Progenitor cell of endocrine pancreas (in vitro differentiated cells): ENCODE results near the gene GMCL1. TPM values are rescaled to one million over a fixed set of nuclear protein-coding genes. Genes with fewer than 3 reads are reported as not detected.

Experiments
- DNase-seq: peaks from one replicate; pipeline ENCODE4 v3.0.0; 2021; ENCODE audit warnings: low spot score; ENCODE audit not compliant: unreplicated experiment
- H3K27ac Mint-ChIP-seq: 2 replicates; pipeline ENCODE4 v1.8.0; 2021; ENCODE audit warnings: mild to moderate bottlenecking, moderate library complexity, mixed read lengths
- H3K27me3 Mint-ChIP-seq: 2 replicates; pipeline ENCODE4 v1.8.0; 2021; ENCODE audit warnings: mixed read lengths
- H3K36me3 Mint-ChIP-seq: 2 replicates; pipeline ENCODE4 v1.8.0; 2022; ENCODE audit warnings: mixed read lengths; ENCODE audit not compliant: insufficient read depth
- H3K4me1 Mint-ChIP-seq: 2 replicates; pipeline ENCODE4 v1.8.0; 2021; ENCODE audit warnings: low read depth, mixed read lengths
- H3K4me3 Mint-ChIP-seq: 2 replicates; pipeline ENCODE4 v1.8.0; 2021; ENCODE audit warnings: low read depth, mild to moderate bottlenecking, moderate library complexity, mixed read lengths
- H3K9me3 Mint-ChIP-seq: 2 replicates; pipeline ENCODE4 v1.8.0; 2021; ENCODE audit warnings: low read depth, mixed read lengths
- total RNA-seq: library from RNA; stranded (reverse); gene quantifications from 2 replicates; pipeline ENCODE4 v1.2.1, GENCODE V29; 2021
- TF ChIP-seq, protein P1 (sequence below): fragments of 200-600 bp; sonication (generic); IDR thresholded peaks from one replicate; pipeline ENCODE4 v1.5.0; 2021; ENCODE audit warnings: antibody characterized with exemption, mild to moderate bottlenecking; ENCODE audit not compliant: unreplicated experiment

The GMCL1 gene
- total RNA-seq, 1 donor from 2014 or later = 33.1 TPM

DNA sequence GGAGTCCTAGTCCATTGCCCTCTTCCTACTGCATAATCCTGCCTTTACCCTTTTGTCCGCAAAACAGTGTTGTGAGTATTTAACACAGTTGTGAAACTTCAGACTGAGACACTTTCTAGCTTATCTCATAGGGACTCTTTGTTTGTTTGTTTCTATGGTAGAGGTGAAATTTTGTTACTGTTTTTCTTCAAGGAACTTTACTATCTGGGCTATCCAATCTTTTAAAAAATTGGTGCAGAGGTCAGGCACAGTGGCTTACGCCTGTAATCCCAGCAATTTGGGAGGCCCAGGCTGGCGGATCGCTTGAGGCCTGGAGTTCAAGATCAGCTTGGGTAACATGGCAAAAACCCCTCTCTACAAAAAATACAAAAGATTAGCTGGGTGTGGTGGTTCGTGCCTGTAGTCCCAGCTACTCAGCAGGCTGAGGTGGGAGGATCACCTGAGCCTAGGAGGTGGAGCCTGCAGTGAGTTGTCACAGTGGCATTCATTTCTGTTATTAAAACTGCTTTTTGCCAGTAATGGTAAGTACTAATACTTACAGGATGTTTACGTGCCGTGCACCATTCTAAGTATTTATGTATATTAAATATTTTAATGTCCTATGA, 18.8 kb downstream of the GMCL1 start:
- Mint-ChIP-seq H3K27me3 (no peaks in the 10 kb centered on the region), H3K4me1 (no peaks in the 10 kb centered on the region), H3K4me3 (no peak overlapping the region), H3K36me3 (peaks cover 21% of the 10 kb centered on the region), H3K9me3 (no peaks in the 10 kb centered on the region), H3K27ac (peak overlapping the region; percentile 79)
- TF ChIP-seq, protein P1, sequence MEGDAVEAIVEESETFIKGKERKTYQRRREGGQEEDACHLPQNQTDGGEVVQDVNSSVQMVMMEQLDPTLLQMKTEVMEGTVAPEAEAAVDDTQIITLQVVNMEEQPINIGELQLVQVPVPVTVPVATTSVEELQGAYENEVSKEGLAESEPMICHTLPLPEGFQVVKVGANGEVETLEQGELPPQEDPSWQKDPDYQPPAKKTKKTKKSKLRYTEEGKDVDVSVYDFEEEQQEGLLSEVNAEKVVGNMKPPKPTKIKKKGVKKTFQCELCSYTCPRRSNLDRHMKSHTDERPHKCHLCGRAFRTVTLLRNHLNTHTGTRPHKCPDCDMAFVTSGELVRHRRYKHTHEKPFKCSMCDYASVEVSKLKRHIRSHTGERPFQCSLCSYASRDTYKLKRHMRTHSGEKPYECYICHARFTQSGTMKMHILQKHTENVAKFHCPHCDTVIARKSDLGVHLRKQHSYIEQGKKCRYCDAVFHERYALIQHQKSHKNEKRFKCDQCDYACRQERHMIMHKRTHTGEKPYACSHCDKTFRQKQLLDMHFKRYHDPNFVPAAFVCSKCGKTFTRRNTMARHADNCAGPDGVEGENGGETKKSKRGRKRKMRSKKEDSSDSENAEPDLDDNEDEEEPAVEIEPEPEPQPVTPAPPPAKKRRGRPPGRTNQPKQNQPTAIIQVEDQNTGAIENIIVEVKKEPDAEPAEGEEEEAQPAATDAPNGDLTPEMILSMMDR = no peak
- no peak for DNase-seq

DNA sequence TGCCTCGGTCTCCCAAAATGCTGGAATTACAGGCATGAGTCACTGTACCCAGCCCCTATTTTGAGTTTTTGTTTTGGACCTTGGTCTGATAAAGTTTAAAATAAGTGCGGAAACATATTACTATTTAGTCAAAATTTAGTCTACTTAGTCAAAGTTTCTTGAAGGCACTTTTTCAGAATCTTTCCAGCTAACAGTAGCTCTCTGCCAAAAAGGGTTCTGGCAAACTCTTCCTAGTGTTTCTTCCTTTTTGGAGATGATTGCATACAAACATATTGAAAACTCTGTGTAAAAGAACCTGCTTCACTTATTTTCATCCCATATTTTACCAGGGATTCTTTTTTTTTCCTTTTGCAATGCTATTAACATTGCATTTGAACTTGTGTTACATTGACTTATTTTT, 28.8 kb downstream of the GMCL1 start:
- Mint-ChIP-seq H3K4me3 (no peak overlapping the region), H3K36me3 (peaks cover 4% of the 10 kb centered on the region), H3K27me3 (no peaks in the 10 kb centered on the region), H3K4me1 (no peaks in the 10 kb centered on the region), H3K9me3 (no peaks in the 10 kb centered on the region), H3K27ac (no peak overlapping the region)
- no peak for DNase-seq
- TF ChIP-seq, protein P1 = no peak

DNA sequence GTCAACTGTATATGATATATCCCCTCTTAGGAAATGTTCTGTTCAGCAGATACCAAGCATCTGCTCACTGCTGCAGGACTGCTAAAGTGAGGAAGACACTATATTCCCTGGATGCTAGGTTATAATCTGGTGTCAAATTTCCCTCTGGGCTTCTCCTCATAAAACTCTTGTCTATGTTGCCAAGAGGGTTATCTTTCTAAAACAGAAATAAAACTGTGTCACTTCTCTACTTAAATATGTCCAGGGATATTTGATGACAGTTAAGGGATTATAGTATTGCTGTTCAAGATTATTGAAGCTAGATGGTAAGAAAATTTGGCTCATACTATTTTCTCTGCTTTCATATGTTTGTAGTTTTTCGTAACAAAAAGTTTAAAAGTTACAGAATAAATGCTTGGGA, 33.8 kb downstream of the GMCL1 start:
- H3K4me3 Mint-ChIP-seq = no peak overlapping the region
- H3K27me3 Mint-ChIP-seq = no peaks in the 10 kb centered on the region
- H3K4me1 Mint-ChIP-seq = no peaks in the 10 kb centered on the region
- H3K36me3 Mint-ChIP-seq = peaks cover 16% of the 10 kb centered on the region
- TF ChIP-seq, protein P1 = no peak
- no peak overlapping the region for H3K27ac Mint-ChIP-seq
- DNase-seq = no peak
- H3K9me3 Mint-ChIP-seq = no peaks in the 10 kb centered on the region

DNA sequence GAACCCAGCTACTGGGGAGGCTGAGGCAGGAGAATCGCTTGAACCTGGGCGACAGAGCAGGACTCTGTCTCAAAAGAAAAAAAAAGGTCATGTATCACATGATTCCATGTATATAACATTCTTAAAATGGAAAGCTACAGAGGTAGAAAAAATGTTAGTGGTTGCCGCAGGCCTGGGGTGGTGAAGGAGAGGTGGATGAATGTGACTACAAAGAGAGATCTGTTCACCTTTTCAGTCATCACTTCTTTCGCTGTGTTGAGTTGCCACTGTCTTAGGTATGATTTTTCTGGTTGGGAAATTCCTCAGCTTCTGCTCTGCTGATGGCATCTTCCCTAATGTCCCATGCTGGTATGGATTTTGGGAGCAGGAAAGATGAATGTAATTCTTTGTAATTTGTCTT, 59.0 kb downstream of the GMCL1 start:
- no peaks in the 10 kb centered on the region for H3K36me3 Mint-ChIP-seq
- H3K4me1 Mint-ChIP-seq = no peaks in the 10 kb centered on the region
- TF ChIP-seq, protein P1 = no peak
- peaks cover 6% of the 10 kb centered on the region for H3K9me3 Mint-ChIP-seq
- H3K4me3 Mint-ChIP-seq = no peak overlapping the region
- DNase-seq = no peak
- no peak overlapping the region for H3K27ac Mint-ChIP-seq
- H3K27me3 Mint-ChIP-seq = no peaks in the 10 kb centered on the region

DNA sequence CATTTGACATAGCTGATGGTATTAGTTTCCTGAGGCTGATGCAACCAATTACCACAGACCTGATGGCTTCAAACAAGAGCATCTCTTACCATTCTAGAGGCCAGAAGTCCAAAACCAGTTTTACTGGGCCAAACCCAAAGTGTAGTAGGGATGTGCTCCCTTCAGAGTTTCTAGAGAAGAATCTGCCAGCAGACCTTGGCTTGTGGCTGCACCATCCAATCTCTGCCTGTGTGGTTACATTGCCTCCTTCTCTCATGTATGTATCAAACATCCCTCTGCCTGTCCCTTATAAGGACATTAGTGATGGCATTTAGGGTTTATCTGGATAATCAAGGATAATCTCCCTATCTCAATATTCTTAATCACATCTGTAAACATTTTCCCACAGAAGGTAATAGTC, 59.8 kb downstream of the GMCL1 start:
- H3K4me1 Mint-ChIP-seq = peaks cover 3% of the 10 kb centered on the region
- no peak for DNase-seq
- H3K27ac Mint-ChIP-seq = no peak overlapping the region
- no peaks in the 10 kb centered on the region for H3K27me3 Mint-ChIP-seq
- H3K36me3 Mint-ChIP-seq = peaks cover 2% of the 10 kb centered on the region
- H3K9me3 Mint-ChIP-seq = peaks cover 6% of the 10 kb centered on the region
- H3K4me3 Mint-ChIP-seq = no peak overlapping the region
- TF ChIP-seq, protein P1 = no peak
